IPS DF 6.9 (cell line): ENCODE measurements around the gene FBXL7.

ENCODE experiments used
- DNase-seq: peaks from one replicate; pipeline ENCODE4 v3.0.0-alpha.2; 2013; ENCODE audit warnings: low read depth, low spot score
- H3K27ac ChIP-seq: one replicate; pipeline ENCODE4 v1.5.1; 2013; ENCODE audit warnings: low read length, control low read depth
- H3K27me3 ChIP-seq: 2 replicates; pipeline ENCODE4 v1.6.1; 2013; ENCODE audit warnings: mild to moderate bottlenecking, low read length; ENCODE audit not compliant: control insufficient read depth, insufficient read depth
- H3K36me3 ChIP-seq: 2 replicates; pipeline ENCODE4 v1.6.1; 2013; ENCODE audit warnings: low read length; ENCODE audit not compliant: control insufficient read depth, insufficient read depth
- H3K4me1 ChIP-seq: 2 replicates; pipeline ENCODE4 v1.6.1; 2013; ENCODE audit warnings: low read length; ENCODE audit not compliant: control insufficient read depth, insufficient read depth
- H3K4me3 ChIP-seq: 2 replicates; pipeline ENCODE4 v1.5.1; 2013; ENCODE audit warnings: mild to moderate bottlenecking, low read length
- H3K9me3 ChIP-seq: 2 replicates; pipeline ENCODE4 v1.6.1; 2013; ENCODE audit warnings: low read length, inconsistent platforms; ENCODE audit not compliant: control insufficient read depth, insufficient read depth
- WGBS: extraction: QIAGEN DNeasy Blood & Tissue Kit; methylation state at CpG from one replicate; pipeline ENCODE4 v1.1.7; 2013; ENCODE audit warnings: mixed read lengths, missing lambda C conversion rate; ENCODE audit not compliant: insufficient read length, insufficient coverage; 5-methylcytosine and 5-hydroxymethylcytosine counted together

The FBXL7 gene

GRCh38 chr5:15937708-15938107 is 437.7 kb downstream of the FBXL7 start:
- Histone ChIP-seq H3K27me3 (no peaks in the 10 kb centered on the region), H3K27ac (no peak overlapping the region), H3K36me3 (no peaks in the 10 kb centered on the region), H3K4me3 (no peak overlapping the region), H3K9me3 (no peaks in the 10 kb centered on the region), H3K4me1 (no peaks in the 10 kb centered on the region)
- no peak for DNase-seq
- WGBS = no CpG with 5 or more reads among the region's 1 CpG

DNA sequence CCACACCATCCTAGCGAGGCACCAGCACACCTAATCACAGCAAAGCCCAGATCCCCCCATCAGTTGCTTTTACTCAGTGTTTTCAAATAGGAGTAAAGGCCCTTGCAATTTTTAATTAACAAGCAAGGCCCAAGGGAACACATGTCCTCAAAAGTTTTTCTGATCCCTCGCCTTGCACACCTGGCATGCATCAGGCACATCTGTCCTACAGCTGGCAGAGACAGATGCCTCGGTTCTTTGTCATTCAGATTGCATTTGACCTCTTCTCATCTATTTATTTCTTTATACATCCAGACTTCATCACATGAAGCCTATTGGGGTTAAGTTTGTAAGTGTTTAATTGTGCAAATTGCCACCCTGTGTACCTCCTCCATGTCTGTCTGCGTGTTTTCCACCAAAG is 438.2 kb downstream of the FBXL7 start:
- H3K36me3 ChIP-seq = no peaks in the 10 kb centered on the region
- no peaks in the 10 kb centered on the region for H3K9me3 ChIP-seq
- no peaks in the 10 kb centered on the region for H3K4me1 ChIP-seq
- H3K4me3 ChIP-seq = no peak overlapping the region
- no peaks in the 10 kb centered on the region for H3K27me3 ChIP-seq
- H3K27ac ChIP-seq = no peak overlapping the region
- no peak for DNase-seq
- WGBS = no CpG with 5 or more reads among the region's 4 CpGs

- no peak for DNase-seq
- Histone ChIP-seq H3K4me3 (no peak overlapping the region), H3K27ac (no peak overlapping the region), H3K36me3 (no peaks in the 10 kb centered on the region), H3K27me3 (no peaks in the 10 kb centered on the region), H3K4me1 (no peaks in the 10 kb centered on the region), H3K9me3 (no peaks in the 10 kb centered on the region)
- no CpG with 5 or more reads among the region's 1 CpG for WGBS
Observed at GRCh38 chr5:15938961-15939360, 439.0 kb downstream of the FBXL7 start.

GRCh38 chr5:15940905-15941304 is 440.9 kb downstream of the FBXL7 start:
- Histone ChIP-seq H3K27me3 (no peaks in the 10 kb centered on the region), H3K4me3 (no peak overlapping the region), H3K4me1 (no peaks in the 10 kb centered on the region), H3K27ac (no peak overlapping the region), H3K9me3 (no peaks in the 10 kb centered on the region), H3K36me3 (no peaks in the 10 kb centered on the region)
- DNase-seq = no peak
- 100% methylated on average over 1 of the region's 3 CpGs for WGBS

GRCh38 chr5:15943487-15943886 is 443.5 kb downstream of the FBXL7 start:
- Histone ChIP-seq H3K36me3 (no peaks in the 10 kb centered on the region), H3K9me3 (no peaks in the 10 kb centered on the region), H3K4me1 (no peaks in the 10 kb centered on the region), H3K27me3 (no peaks in the 10 kb centered on the region), H3K27ac (no peak overlapping the region), H3K4me3 (no peak overlapping the region)
- no peak for DNase-seq
- WGBS = no CpG with 5 or more reads among the region's 2 CpGs

GRCh38 chr5:15946026-15946425 is 446.0 kb downstream of the FBXL7 start:
- Histone ChIP-seq H3K27me3 (no peaks in the 10 kb centered on the region), H3K9me3 (no peaks in the 10 kb centered on the region), H3K4me1 (no peaks in the 10 kb centered on the region), H3K36me3 (no peaks in the 10 kb centered on the region), H3K27ac (no peak overlapping the region), H3K4me3 (no peak overlapping the region)
- DNase-seq = no peak
- WGBS = no CpG with 5 or more reads among the region's 3 CpGs

- H3K4me1 ChIP-seq = no peaks in the 10 kb centered on the region
- WGBS = no CpG with 5 or more reads among the region's 3 CpGs
Observed at GRCh38 chr5:15948190-15948589, 448.2 kb downstream of the FBXL7 start.

DNA sequence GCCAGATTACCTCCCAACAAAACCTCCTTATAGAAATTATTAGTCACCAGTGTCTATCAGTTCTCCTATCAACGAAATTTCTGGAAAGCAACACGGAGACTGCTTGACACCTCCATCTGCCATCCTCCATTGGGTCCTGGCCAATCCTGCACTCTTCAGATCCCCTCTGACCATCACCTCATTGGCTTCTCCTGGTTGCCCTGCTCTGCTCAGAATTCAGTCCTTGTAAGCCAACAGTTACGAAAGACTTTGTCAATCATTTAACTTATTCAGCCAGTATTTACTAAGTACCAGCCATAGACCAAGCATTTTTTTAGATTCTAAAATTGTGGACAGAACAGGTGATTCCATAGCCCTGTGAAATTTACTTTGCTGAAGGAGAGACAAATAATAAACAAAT is 451.1 kb downstream of the FBXL7 start:
- H3K36me3 ChIP-seq = no peaks in the 10 kb centered on the region
- H3K4me1 ChIP-seq = no peaks in the 10 kb centered on the region
- DNase-seq = no peak
- H3K27ac ChIP-seq = no peak overlapping the region
- H3K27me3 ChIP-seq = no peaks in the 10 kb centered on the region
- WGBS = no CpG with 5 or more reads among the region's 3 CpGs
- H3K9me3 ChIP-seq = no peaks in the 10 kb centered on the region
- no peak overlapping the region for H3K4me3 ChIP-seq

More at GRCh38 chr5:15948190-15948589, 448.2 kb downstream of the FBXL7 start:
- H3K27me3 ChIP-seq = no peaks in the 10 kb centered on the region
- no peaks in the 10 kb centered on the region for H3K36me3 ChIP-seq
- no peak overlapping the region for H3K4me3 ChIP-seq
- no peaks in the 10 kb centered on the region for H3K9me3 ChIP-seq
- DNase-seq = no peak
- no peak overlapping the region for H3K27ac ChIP-seq

DNA sequence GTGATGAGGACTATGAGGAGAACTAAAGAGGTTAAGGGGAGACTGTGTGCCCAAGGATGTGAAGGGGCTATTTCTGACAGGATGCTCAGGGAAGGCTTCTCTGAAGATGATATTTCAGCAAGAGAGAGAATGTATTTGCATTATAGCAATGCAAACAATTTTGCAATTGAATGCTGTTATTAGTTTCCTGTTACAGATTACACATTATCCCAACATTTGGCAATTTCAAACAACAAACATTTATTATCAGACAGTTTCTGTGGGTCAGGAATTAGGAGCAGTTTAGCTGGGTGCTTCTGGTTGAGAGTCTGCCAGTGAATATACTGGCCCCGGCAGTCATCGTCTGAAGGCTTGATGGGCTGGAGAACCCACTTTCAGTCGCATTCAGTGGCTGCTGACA is 451.6 kb downstream of the FBXL7 start:
- Histone ChIP-seq H3K36me3 (no peaks in the 10 kb centered on the region), H3K27ac (no peak overlapping the region), H3K27me3 (no peaks in the 10 kb centered on the region), H3K9me3 (no peaks in the 10 kb centered on the region), H3K4me3 (no peak overlapping the region), H3K4me1 (no peaks in the 10 kb centered on the region)
- DNase-seq = no peak
- WGBS = no CpG with 5 or more reads among the region's 3 CpGs

- no peaks in the 10 kb centered on the region for H3K36me3 ChIP-seq
- no peaks in the 10 kb centered on the region for H3K4me1 ChIP-seq
- H3K27ac ChIP-seq = no peak overlapping the region
- H3K27me3 ChIP-seq = no peaks in the 10 kb centered on the region
- DNase-seq = no peak
- no peaks in the 10 kb centered on the region for H3K9me3 ChIP-seq
- H3K4me3 ChIP-seq = no peak overlapping the region
- WGBS = no CpG with 5 or more reads among the region's 6 CpGs
Observed at GRCh38 chr5:15956622-15957021, 456.6 kb downstream of the FBXL7 start.

DNA sequence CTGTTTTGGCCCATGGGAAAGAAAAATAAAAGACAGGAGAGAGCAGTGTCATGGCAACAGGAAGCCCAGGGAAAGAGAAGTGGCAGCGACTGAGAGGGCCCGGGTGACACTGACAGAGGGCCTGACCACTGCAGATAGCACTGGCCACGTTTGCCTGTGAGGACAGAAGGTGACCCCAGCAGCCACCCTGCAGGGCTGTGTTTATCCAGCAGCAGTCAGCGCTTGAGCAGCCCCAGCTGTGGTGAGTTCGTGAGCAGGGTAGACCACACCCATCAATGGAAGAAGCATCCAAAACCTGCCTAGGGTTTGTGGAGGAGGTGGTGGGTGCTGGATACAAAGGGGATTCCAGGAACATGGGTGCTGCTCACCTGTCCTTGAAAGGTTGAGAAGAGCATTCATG is 457.1 kb downstream of the FBXL7 start:
- H3K27ac ChIP-seq = no peak overlapping the region
- WGBS = no CpG with 5 or more reads among the region's 5 CpGs
- no peaks in the 10 kb centered on the region for H3K36me3 ChIP-seq

More for the DNA sequence above, 457.1 kb downstream of the FBXL7 start:
- Histone ChIP-seq H3K4me3 (no peak overlapping the region), H3K27me3 (no peaks in the 10 kb centered on the region), H3K9me3 (no peaks in the 10 kb centered on the region), H3K4me1 (no peaks in the 10 kb centered on the region)
- DNase-seq = no peak
